AG09319 (cell line): ENCODE data around the gene CLRN3.

Experiments used
- DNase-seq: peaks from one replicate; pipeline ENCODE4 v3.0.0-alpha.2; 2010; ENCODE audit warnings: low read depth; ENCODE audit errors: extremely low read depth
- CTCF ChIP-seq: IDR thresholded peaks from 2 replicates; pipeline ENCODE4 v1.5.1; 2011; ENCODE audit warnings: low read depth, mild to moderate bottlenecking, inconsistent platforms, low read length, moderate library complexity

The CLRN3 gene

GRCh38 chr10:127851661-127852194, 41.0 kb downstream of the CLRN3 start:
- DNase-seq, result no peak
- TF ChIP-seq CTCF, result no peak

GRCh38 chr10:127850944-127851343, 41.8 kb downstream of the CLRN3 start:
- no peak for DNase-seq
- no peak for TF ChIP-seq CTCF

DNA sequence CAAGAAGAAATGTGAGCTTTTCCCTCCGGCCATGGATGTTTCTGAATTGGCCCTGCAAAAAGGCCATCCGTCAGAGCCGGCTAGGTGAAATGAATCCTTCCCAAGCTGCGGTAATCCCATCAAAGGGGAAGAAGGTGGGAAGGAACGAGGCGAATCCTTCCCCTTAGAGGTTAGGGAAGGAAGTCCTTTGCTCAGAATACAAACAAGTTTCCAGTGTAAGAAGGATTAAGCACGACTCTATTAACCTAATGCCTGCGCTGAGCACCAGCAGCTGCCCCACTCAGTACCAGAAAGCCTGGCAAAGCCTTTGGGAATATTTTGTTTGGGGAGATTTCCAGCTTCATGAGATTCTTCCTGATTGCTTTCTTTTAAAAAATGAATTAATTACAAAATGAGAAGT, 42.8 kb downstream of the CLRN3 start:
- no peak for DNase-seq

DNA sequence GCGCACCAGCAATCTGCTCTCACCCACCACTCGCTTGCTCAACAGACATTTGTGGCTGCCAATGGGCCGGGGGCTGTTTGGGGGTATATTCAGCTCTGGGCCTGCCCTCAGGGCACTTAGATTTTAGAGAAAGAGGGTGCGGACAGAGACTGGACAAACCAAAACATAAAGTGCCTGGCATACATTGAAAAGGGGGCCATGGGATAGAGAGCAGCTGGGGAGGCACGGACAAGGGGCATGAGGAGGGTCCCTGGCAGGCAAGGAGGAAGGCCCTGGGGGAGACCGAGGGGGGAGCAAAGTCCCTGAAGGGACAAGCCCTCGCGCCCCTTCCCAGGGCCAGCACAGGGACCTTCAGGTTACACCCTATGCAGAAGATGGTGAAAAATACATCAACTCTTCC, 43.5 kb downstream of the CLRN3 start:
- TF ChIP-seq CTCF, result no peak
- no peak for DNase-seq

More for the DNA sequence above, 42.8 kb downstream of the CLRN3 start:
- TF ChIP-seq CTCF, result no peak

DNA sequence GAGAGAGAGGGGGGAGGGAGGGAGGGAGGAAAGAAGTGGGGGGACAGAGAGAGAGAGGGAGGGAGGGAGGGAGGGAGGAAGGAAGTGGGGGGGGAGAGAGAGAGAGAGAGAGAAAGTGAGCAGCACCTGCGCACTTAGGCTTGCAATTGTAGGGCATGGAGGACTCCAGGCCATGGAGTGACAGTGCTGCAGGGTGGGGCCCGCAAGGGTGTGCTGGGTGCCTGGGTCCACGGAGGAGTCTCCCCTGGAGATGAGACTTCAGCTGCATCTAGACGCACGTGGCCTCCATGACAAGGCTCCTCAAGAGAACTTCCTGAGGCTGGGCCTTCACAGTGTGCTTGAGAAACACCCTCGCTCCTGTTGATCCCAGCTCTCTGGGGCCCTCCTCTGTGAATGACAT, 44.5 kb downstream of the CLRN3 start:
- no peak for DNase-seq
- TF ChIP-seq CTCF, result no peak

- no peak for DNase-seq
- TF ChIP-seq CTCF, result no peak
Observed at GRCh38 chr10:127845756-127846155, 47.0 kb downstream of the CLRN3 start.

GRCh38 chr10:127840884-127841283, 51.9 kb downstream of the CLRN3 start:
- TF ChIP-seq CTCF, result no peak
- no peak for DNase-seq
